ENCODE measurements around the gene CDC45. TPM values are rescaled to one million over a fixed set of nuclear protein-coding genes. Genes with fewer than 3 reads are reported as not detected.
"Not testable (repeated sequence)": the region's sequence is repeated elsewhere in the genome, so short reads cannot be mapped to it uniquely, and the experiment has no call there.

CDC45 gene
- total RNA-seq, 1 donor from 2014 or later: 6.2 TPM

- Mint-ChIP-seq H3K9me3 (ENCODE audit: unreplicated experiment) (no peaks in the 10 kb centered on the region), H3K27ac (ENCODE audit: unreplicated experiment) (no peak overlapping the region), H3K4me3 (ENCODE audit: unreplicated experiment) (no peak overlapping the region), H3K4me1 (ENCODE audit: unreplicated experiment) (no peaks in the 10 kb centered on the region), H3K36me3 (ENCODE audit: low read depth, unreplicated experiment) (no peaks in the 10 kb centered on the region), H3K27me3 (ENCODE audit: unreplicated experiment) (peaks cover 4% of the 10 kb centered on the region)
- DNase-seq (ENCODE audit: low spot score): no peak
- TF ChIP-seq, protein P1, sequence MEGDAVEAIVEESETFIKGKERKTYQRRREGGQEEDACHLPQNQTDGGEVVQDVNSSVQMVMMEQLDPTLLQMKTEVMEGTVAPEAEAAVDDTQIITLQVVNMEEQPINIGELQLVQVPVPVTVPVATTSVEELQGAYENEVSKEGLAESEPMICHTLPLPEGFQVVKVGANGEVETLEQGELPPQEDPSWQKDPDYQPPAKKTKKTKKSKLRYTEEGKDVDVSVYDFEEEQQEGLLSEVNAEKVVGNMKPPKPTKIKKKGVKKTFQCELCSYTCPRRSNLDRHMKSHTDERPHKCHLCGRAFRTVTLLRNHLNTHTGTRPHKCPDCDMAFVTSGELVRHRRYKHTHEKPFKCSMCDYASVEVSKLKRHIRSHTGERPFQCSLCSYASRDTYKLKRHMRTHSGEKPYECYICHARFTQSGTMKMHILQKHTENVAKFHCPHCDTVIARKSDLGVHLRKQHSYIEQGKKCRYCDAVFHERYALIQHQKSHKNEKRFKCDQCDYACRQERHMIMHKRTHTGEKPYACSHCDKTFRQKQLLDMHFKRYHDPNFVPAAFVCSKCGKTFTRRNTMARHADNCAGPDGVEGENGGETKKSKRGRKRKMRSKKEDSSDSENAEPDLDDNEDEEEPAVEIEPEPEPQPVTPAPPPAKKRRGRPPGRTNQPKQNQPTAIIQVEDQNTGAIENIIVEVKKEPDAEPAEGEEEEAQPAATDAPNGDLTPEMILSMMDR (IDR thresholded peaks at IDR 0.05; ENCODE audit: unreplicated experiment): no peak
These were observed 66.2 kb downstream of the CDC45 start for GRCh38 chr22:19545935-19546207.

GRCh38 chr22:19546680-19547079 is 67.0 kb downstream of the CDC45 start:
- DNase-seq (ENCODE audit: low spot score): no peak
- TF ChIP-seq, protein P1 (IDR thresholded peaks at IDR 0.05; ENCODE audit: unreplicated experiment): no peak
- H3K27ac Mint-ChIP-seq (ENCODE audit: unreplicated experiment): no peak overlapping the region
- H3K36me3 Mint-ChIP-seq (ENCODE audit: low read depth, unreplicated experiment): no peaks in the 10 kb centered on the region
- no peak overlapping the region for H3K4me3 Mint-ChIP-seq (ENCODE audit: unreplicated experiment)
- H3K9me3 Mint-ChIP-seq (ENCODE audit: unreplicated experiment): no peaks in the 10 kb centered on the region
- H3K4me1 Mint-ChIP-seq (ENCODE audit: unreplicated experiment): no peaks in the 10 kb centered on the region
- peaks cover 4% of the 10 kb centered on the region for H3K27me3 Mint-ChIP-seq (ENCODE audit: unreplicated experiment)

GRCh38 chr22:19547620-19548019 is 67.9 kb downstream of the CDC45 start:
- Mint-ChIP-seq H3K27me3 (ENCODE audit: unreplicated experiment) (peaks cover 4% of the 10 kb centered on the region), H3K27ac (ENCODE audit: unreplicated experiment) (no peak overlapping the region), H3K4me3 (ENCODE audit: unreplicated experiment) (no peak overlapping the region), H3K9me3 (ENCODE audit: unreplicated experiment) (no peaks in the 10 kb centered on the region), H3K36me3 (ENCODE audit: low read depth, unreplicated experiment) (no peaks in the 10 kb centered on the region), H3K4me1 (ENCODE audit: unreplicated experiment) (no peaks in the 10 kb centered on the region)
- TF ChIP-seq, protein P1 (IDR thresholded peaks at IDR 0.05; ENCODE audit: unreplicated experiment): no peak
- no peak for DNase-seq (ENCODE audit: low spot score)

DNA sequence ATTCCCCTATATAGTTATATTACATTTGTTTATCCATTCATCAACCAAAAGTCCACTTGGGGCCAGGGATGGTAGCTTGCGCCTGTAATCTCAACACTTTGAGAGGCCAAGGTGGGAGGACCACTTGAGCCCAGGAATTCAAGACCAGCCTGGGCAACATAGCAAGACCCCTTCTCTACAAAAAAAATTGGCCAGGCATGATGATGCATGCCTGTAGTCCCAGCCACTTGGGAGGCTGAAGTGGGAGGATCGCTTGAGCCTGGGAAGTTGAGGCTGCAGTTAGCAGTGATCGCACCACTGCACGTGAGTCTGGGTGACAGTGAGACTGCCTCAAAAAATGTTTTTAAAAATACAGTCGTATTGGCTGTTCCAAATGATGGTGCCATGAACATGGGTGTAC is 68.7 kb downstream of the CDC45 start:
- not testable (repeated sequence) for H3K36me3 Mint-ChIP-seq (ENCODE audit: low read depth, unreplicated experiment); H3K9me3 Mint-ChIP-seq (ENCODE audit: unreplicated experiment); DNase-seq (ENCODE audit: low spot score); H3K27ac Mint-ChIP-seq (ENCODE audit: unreplicated experiment); H3K27me3 Mint-ChIP-seq (ENCODE audit: unreplicated experiment); H3K4me1 Mint-ChIP-seq (ENCODE audit: unreplicated experiment); H3K4me3 Mint-ChIP-seq (ENCODE audit: unreplicated experiment)

- Mint-ChIP-seq H3K4me1 (ENCODE audit: unreplicated experiment) (no peaks in the 10 kb centered on the region), H3K9me3 (ENCODE audit: unreplicated experiment) (no peaks in the 10 kb centered on the region), H3K27me3 (ENCODE audit: unreplicated experiment) (peaks cover 2% of the 10 kb centered on the region), H3K4me3 (ENCODE audit: unreplicated experiment) (no peak overlapping the region), H3K27ac (ENCODE audit: unreplicated experiment) (no peak overlapping the region), H3K36me3 (ENCODE audit: low read depth, unreplicated experiment) (no peaks in the 10 kb centered on the region)
- DNase-seq (ENCODE audit: low spot score): no peak
- TF ChIP-seq, protein P1 (IDR thresholded peaks at IDR 0.05; ENCODE audit: unreplicated experiment): no peak
These were observed 69.2 kb downstream of the CDC45 start for GRCh38 chr22:19548964-19549363.

GRCh38 chr22:19549428-19549827 is 69.7 kb downstream of the CDC45 start:
- H3K27ac Mint-ChIP-seq (ENCODE audit: unreplicated experiment): no peak overlapping the region
- H3K36me3 Mint-ChIP-seq (ENCODE audit: low read depth, unreplicated experiment): no peaks in the 10 kb centered on the region
- peaks cover 4% of the 10 kb centered on the region for H3K4me1 Mint-ChIP-seq (ENCODE audit: unreplicated experiment)
- H3K4me3 Mint-ChIP-seq (ENCODE audit: unreplicated experiment): no peak overlapping the region
- TF ChIP-seq, protein P1 (IDR thresholded peaks at IDR 0.05; ENCODE audit: unreplicated experiment): no peak
- H3K27me3 Mint-ChIP-seq (ENCODE audit: unreplicated experiment): peaks cover 2% of the 10 kb centered on the region
- DNase-seq (ENCODE audit: low spot score): no peak
- no peaks in the 10 kb centered on the region for H3K9me3 Mint-ChIP-seq (ENCODE audit: unreplicated experiment)
